K562 (cell line): ENCODE results near the gene SLC38A1. TPM values are rescaled to one million over a fixed set of nuclear protein-coding genes. Genes with fewer than 3 reads are reported as not detected.

Experiments
- ATAC-seq: fragments of 200-7000 bp; cut with Tn5 transposase; 3 replicates; pipeline ENCODE4 v1.9.1; 2020; ENCODE audit warnings: moderate library complexity
- BruUV-seq: library from RNA; stranded (reverse); fragments of 400-500 nt; replicated peaks from 2 replicates; lab custom pipeline; 2021; lab: Mats Ljungman, UMichigan
- CTCF ChIA-PET: fragments of 300-600 bp; formaldehyde crosslinking; extraction: SDS; loops from one replicate; lab custom pipeline; 2021; ENCODE audit warnings: low intra/inter-chr PET ratio; lab: Yijun Ruan, JAX
- POLR2A ChIA-PET: fragments of 300-600, 350-650 bp; sonication (Branson Sonifier 250); formaldehyde crosslinking; extraction: SDS; loops from one replicate; lab custom pipeline; 2021; ENCODE audit warnings: antibody characterized with exemption, inconsistent platforms; lab: Yijun Ruan, JAX
- DNase-seq, 4 experiments: peaks; one replicate each; pipeline versions ENCODE4 v3.0.0 to v3.0.0-alpha.2; 2011 to 2018; ENCODE audit warnings: low spot score in 3 of 4, mixed read lengths in 3 of 4; ENCODE audit errors: extremely low read depth in 1 of 4
- FAIRE-seq: peaks from 2 replicates; lab custom pipeline; 2011; peaks lifted over from hg19 to GRCh38; lab: Jason Lieb, UNC
- H2AFZ ChIP-seq: 2 replicates; pipeline ENCODE4 v1.6.0; 2011; ENCODE audit warnings: low read depth, low read length, control low read depth, inconsistent platforms
- H3K27ac ChIP-seq: fragments of 200-600 bp; 3 replicates; pipeline ENCODE4 v1.8.0; 2011; ENCODE audit warnings: low read depth, mild to moderate bottlenecking, control low read depth, inconsistent platforms, low read length, moderate library complexity, mixed read lengths; ENCODE audit errors: extremely low read depth
- H3K27me3 ChIP-seq, 2 experiments: fragments of 300-600 bp in 1 of 2; 2 replicates in 1 of 2; 3 replicates in 1 of 2; pipeline versions ENCODE4 v1.6.0 to v1.8.0; 2011; ENCODE audit warnings: inconsistent platforms in 2 of 2, low read length in 2 of 2, mild to moderate bottlenecking in 1 of 2, mixed read lengths in 1 of 2, moderate library complexity in 1 of 2; ENCODE audit not compliant: control insufficient read depth in 2 of 2, insufficient read depth in 2 of 2
- H3K36me3 ChIP-seq: fragments of 300-600 bp; 3 replicates; pipeline ENCODE4 v1.8.0; 2011; ENCODE audit warnings: mild to moderate bottlenecking, low read length, inconsistent platforms; ENCODE audit not compliant: control insufficient read depth, insufficient read depth
- H3K4me1 ChIP-seq, 2 experiments: fragments of 200-600 bp in 1 of 2; replicated peaks in 1 of 2; 2 replicates in 1 of 2; 3 replicates in 1 of 2; pipeline versions ENCODE4 v1.5.1 to v1.8.0; 2011; ENCODE audit warnings: inconsistent platforms in 2 of 2, low read length in 2 of 2, mild to moderate bottlenecking in 1 of 2, mixed read lengths in 1 of 2, moderate library complexity in 1 of 2; ENCODE audit not compliant: control insufficient read depth in 2 of 2, insufficient read depth in 2 of 2
- H3K4me2 ChIP-seq: 2 replicates; pipeline ENCODE4 v1.6.1; 2011; ENCODE audit warnings: low read length, control low read depth, inconsistent platforms, mixed read lengths; ENCODE audit not compliant: insufficient read depth
- H3K4me3 ChIP-seq: fragments of 200-600 bp; sonication (generic), shearing (Covaris generic); 2 replicates; pipeline ENCODE4 v1.5.1; 2016; ENCODE audit warnings: control low read depth, inconsistent platforms
- H3K79me2 ChIP-seq: fragments of 200-600 bp; 3 replicates; pipeline ENCODE4 v1.8.0; 2011; ENCODE audit warnings: low read length, inconsistent platforms; ENCODE audit not compliant: control insufficient read depth, insufficient read depth
- H3K9ac ChIP-seq, 2 experiments: 2 replicates each; pipeline versions ENCODE4 v1.6.0 to v1.6.1; 2011; ENCODE audit warnings: low read depth in 2 of 2, low read length in 2 of 2, control low read depth in 1 of 2, inconsistent platforms in 1 of 2, mild to moderate bottlenecking in 1 of 2, mixed read lengths in 1 of 2; ENCODE audit not compliant: insufficient read depth in 1 of 2
- H3K9me1 ChIP-seq: one replicate; pipeline ENCODE4 v1.6.0; 2011; ENCODE audit warnings: inconsistent platforms, mild to moderate bottlenecking, low read length, moderate library complexity; ENCODE audit not compliant: control insufficient read depth, insufficient read depth
- H3K9me3 ChIP-seq: replicated peaks from 2 replicates; pipeline ENCODE4 v1.5.1; 2011; ENCODE audit warnings: low read depth, low read length, inconsistent platforms; ENCODE audit not compliant: control insufficient read depth, insufficient read depth
- H4K20me1 ChIP-seq: replicated peaks from 2 replicates; pipeline ENCODE4 v1.6.1; 2011; ENCODE audit warnings: low read length, inconsistent platforms, mixed read lengths; ENCODE audit not compliant: control insufficient read depth, insufficient read depth
- CEBPB ChIP-seq: fragments of 450-650 bp; IDR thresholded peaks from 2 replicates; pipeline ENCODE4 v1.6.1; 2016; ENCODE audit warnings: missing genetic modification characterization, missing compliant biosample characterization
- CEBPG ChIP-seq, 3 experiments: fragments of 200-800 bp in 1 of 3; sonication (Bioruptor generic) in 1 of 3; sonication (generic) in 1 of 3; formaldehyde crosslinking in 1 of 3; IDR thresholded peaks in 2 of 3; conservative IDR thresholded peaks in 1 of 3; 2 replicates each; pipeline versions ENCODE4 v1.6.1 to v1.8.0; 2016 to 2022; ENCODE audit warnings: missing compliant biosample characterization in 2 of 3, missing genetic modification characterization in 2 of 3, mild to moderate bottlenecking in 1 of 3, missing genetic modification reagents in 1 of 3
- E2F4 ChIP-seq: sonication (generic); formaldehyde crosslinking; IDR thresholded peaks from 2 replicates; pipeline ENCODE4 v1.8.0; 2022; ENCODE audit warnings: mild to moderate bottlenecking, low read depth, missing genetic modification reagents
- ELK3 ChIP-seq: fragments of 450-650 bp; formaldehyde crosslinking; IDR thresholded peaks from 2 replicates; pipeline ENCODE4 v1.4.0; 2020; ENCODE audit warnings: mild to moderate bottlenecking
- GABPB2 ChIP-seq: fragments of 250-450 bp; sonication (Bioruptor Pico); conservative IDR thresholded peaks from 2 replicates; pipeline ENCODE4 v1.5.1; 2021; ENCODE audit warnings: mild to moderate bottlenecking
- GATAD2A ChIP-seq: fragments of 450-650 bp; IDR thresholded peaks from 2 replicates; pipeline ENCODE4 v1.6.1; 2017
- HNRNPK ChIP-seq: fragments of 200-400 bp; formaldehyde crosslinking; IDR thresholded peaks from one replicate; pipeline ENCODE4 v1.6.1; 2018; ENCODE audit warnings: mild to moderate bottlenecking, low read depth, low read length; ENCODE audit not compliant: poor library complexity, severe bottlenecking
- POLR2G ChIP-seq: fragments of 200-400 bp; formaldehyde crosslinking; IDR thresholded peaks from 2 replicates; pipeline ENCODE4 v1.6.1; 2017; ENCODE audit warnings: low read depth, mild to moderate bottlenecking, antibody characterized with exemption, low read length, moderate library complexity
- POLR2H ChIP-seq: IDR thresholded peaks from 2 replicates; pipeline ENCODE4 v1.6.1; 2016; ENCODE audit warnings: missing genetic modification characterization, low read depth, mild to moderate bottlenecking, control low read depth, missing compliant biosample characterization, moderate library complexity
- RBFOX2 ChIP-seq: fragments of 200-400 bp; formaldehyde crosslinking; IDR thresholded peaks from 2 replicates; pipeline ENCODE4 v1.6.1; 2017; ENCODE audit warnings: low read depth, mild to moderate bottlenecking, low read length, moderate library complexity
- RFX1 ChIP-seq: fragments of 450-650 bp; IDR thresholded peaks from 2 replicates; pipeline ENCODE4 v1.6.1; 2016; ENCODE audit warnings: mild to moderate bottlenecking, moderate library complexity
- RFX5 ChIP-seq: IDR thresholded peaks from 2 replicates; pipeline ENCODE4 v1.6.1; 2011; ENCODE audit warnings: low read depth, mild to moderate bottlenecking, improper control_type of control experiment, low read length
- SMAD4 ChIP-seq: fragments of 250-450 bp; sonication (Bioruptor Pico); conservative IDR thresholded peaks from 2 replicates; pipeline ENCODE4 v1.8.0; 2021; ENCODE audit warnings: inconsistent platforms, mild to moderate bottlenecking, moderate library complexity
- SPI1 ChIP-seq: IDR thresholded peaks from 2 replicates; pipeline ENCODE4 v1.6.1; 2011; ENCODE audit warnings: low read depth, low read length, control low read depth, borderline replicate concordance
- TCF7 ChIP-seq: sonication (generic); IDR thresholded peaks from 2 replicates; pipeline ENCODE4 v1.6.1; 2016; ENCODE audit warnings: antibody characterized with exemption, borderline replicate concordance
- WGBS: fragments of 100-300 bp; shearing (Covaris generic); methylation state at CpG from one replicate; pipeline ENCODE4 v1.1.6; 2016; ENCODE audit warnings: low coverage, mixed read lengths; ENCODE audit not compliant: insufficient coverage; ENCODE audit errors: missing lambda C conversion rate; 5-methylcytosine and 5-hydroxymethylcytosine counted together
- in situ Hi-C: fragments of 300-500 bp; cut with MboI; formaldehyde crosslinking; loops from 4 replicates; pipeline ENCODE4 v1.15.0; 2018; ENCODE audit warnings: inconsistent platforms, mixed read lengths
- intact Hi-C: fragments of 100-400 bp; cut with micrococcal nuclease; formaldehyde crosslinking; loops from 2 replicates; pipeline ENCODE4 v1.14.2; 2022
- polyA plus RNA-seq, 8 experiments: library from polyadenylated mRNA; depleted of rRNA in 4 of 8; stranded (reverse) in 5 of 8; unstranded in 3 of 8; fragments of >200 nt; fragmentation: Nextera tagmentation in 2 of 8; fragmentation: Illumina TruSeq in 1 of 8; extraction: Ambion mirVana in 2 of 8; extraction: Trizol in 1 of 8; gene quantifications; 2 replicates each; pipeline versions ENCODE4 v1.2.1 to v1.2.3, GENCODE V29; 2011 to 2014; ENCODE audit warnings: inconsistent platforms in 1 of 8, missing spikeins in 1 of 8
- total RNA-seq, 7 experiments: library from RNA; depleted of rRNA in 6 of 7; stranded (reverse); fragments of >200 nt in 6 of 7; fragmentation: Illumina TruSeq in 2 of 7; extraction: Trizol in 2 of 7; gene quantifications; 2 replicates each; pipeline versions ENCODE4 v1.2.1 to v1.2.3, GENCODE V29; 2011 to 2021; ENCODE audit warnings: low replicate concordance in 1 of 7
- TF ChIP-seq, protein P1 (sequence below), 2 experiments: fragments of 200-800 bp in 1 of 2; sonication (Bioruptor generic) in 1 of 2; sonication (generic) in 1 of 2; formaldehyde crosslinking in 1 of 2; IDR thresholded peaks in 1 of 2; conservative IDR thresholded peaks in 1 of 2; 2 replicates each; pipeline versions ENCODE4 v1.5.0 to v1.6.1; 2016 to 2020; ENCODE audit warnings: missing compliant biosample characterization in 1 of 2, missing genetic modification characterization in 1 of 2, missing genetic modification reagents in 1 of 2
- TF ChIP-seq, protein P2 (sequence below), 2 experiments: fragments of 450-650 bp in 1 of 2; sonication (generic) in 1 of 2; formaldehyde crosslinking in 1 of 2; IDR thresholded peaks in 1 of 2; conservative IDR thresholded peaks in 1 of 2; 2 replicates each; pipeline versions ENCODE4 v1.6.1 to v1.8.1; 2016 to 2023; ENCODE audit warnings: mild to moderate bottlenecking in 2 of 2, moderate library complexity in 2 of 2, inconsistent platforms in 1 of 2, missing genetic modification reagents in 1 of 2

Gene SLC38A1
- total and polyA plus RNA-seq, 9 of the 15 experiments (the other 6 are each of a cell fraction or from before 2014, with no cell fraction given): 51.9 to 112 (median 75.0) TPM

DNA sequence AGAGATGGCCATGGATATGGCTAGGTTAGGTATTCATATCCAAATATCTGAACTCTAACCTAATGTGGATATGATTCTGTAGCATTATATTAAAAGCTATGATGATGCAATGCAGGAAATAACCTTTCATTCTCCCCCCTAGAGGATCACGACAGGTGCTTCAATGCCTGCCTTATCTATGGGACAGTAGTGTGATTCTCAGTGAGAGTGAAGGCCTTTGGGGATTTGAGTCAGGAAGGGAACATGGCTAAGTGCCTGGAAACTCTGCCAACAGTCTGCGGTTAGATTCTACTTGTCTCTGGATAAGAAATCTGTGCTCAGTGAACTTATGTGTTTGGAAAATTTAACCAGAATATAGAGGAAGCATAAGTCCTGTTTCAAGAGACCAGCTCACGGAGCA is 81.8 kb downstream of the SLC38A1 start:
- BruUV-seq: no TSS peak
- no peak overlapping the region for H3K27ac ChIP-seq
- POLR2A ChIA-PET: interaction anchor here (1.1 kb wide), 1 partner anchor 10 kb away, joined by 3 read pairs; no protein-coding TSS in a partner anchor
- no peak overlapping the region for H2AFZ ChIP-seq
- peak; percentile 40 for ATAC-seq
- intact Hi-C loops (no loop called here), in situ Hi-C loops (no loop called here)
- H3K36me3 ChIP-seq: peaks cover 22% of the 10 kb centered on the region; the same call in 2 of the 3 replicates
- no peaks in the 10 kb centered on the region for H4K20me1 ChIP-seq
- H3K9me3 ChIP-seq: no peaks in the 10 kb centered on the region; the same call in 1 of the 2 replicates
- no peaks in the 10 kb centered on the region for H3K4me1 ChIP-seq
- no peak overlapping the region for H3K4me2 ChIP-seq
- FAIRE-seq: no peak
- no peak overlapping the region for H3K9ac ChIP-seq
- WGBS: 78% methylated on average over 3 of the region's 3 CpGs
- DNase-seq: no peak
- H3K9me1 ChIP-seq: no peaks in the 10 kb centered on the region
- no peaks in the 10 kb centered on the region for H3K27me3 ChIP-seq
- H3K4me3 ChIP-seq: no peak overlapping the region
- CTCF ChIA-PET: no interaction called here
- H3K79me2 ChIP-seq: no peaks in the 10 kb centered on the region
- TF ChIP-seq, protein P1, sequence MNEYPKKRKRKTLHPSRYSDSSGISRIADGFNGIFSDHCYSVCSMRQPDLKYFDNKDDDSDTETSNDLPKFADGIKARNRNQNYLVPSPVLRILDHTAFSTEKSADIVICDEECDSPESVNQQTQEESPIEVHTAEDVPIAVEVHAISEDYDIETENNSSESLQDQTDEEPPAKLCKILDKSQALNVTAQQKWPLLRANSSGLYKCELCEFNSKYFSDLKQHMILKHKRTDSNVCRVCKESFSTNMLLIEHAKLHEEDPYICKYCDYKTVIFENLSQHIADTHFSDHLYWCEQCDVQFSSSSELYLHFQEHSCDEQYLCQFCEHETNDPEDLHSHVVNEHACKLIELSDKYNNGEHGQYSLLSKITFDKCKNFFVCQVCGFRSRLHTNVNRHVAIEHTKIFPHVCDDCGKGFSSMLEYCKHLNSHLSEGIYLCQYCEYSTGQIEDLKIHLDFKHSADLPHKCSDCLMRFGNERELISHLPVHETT (CRISPR knock-in tag; conservative IDR thresholded peaks at IDR 0.05 in 1 of 2, IDR thresholded peaks at IDR 0.05 in 1 of 2): no peak
- TF ChIP-seq GATAD2A (no peak), GABPB2 (CRISPR knock-in tag) (no peak), POLR2H (no peak), TCF7 (no peak), CEBPG (CRISPR knock-in tag; IDR thresholded peaks at IDR 0.05) (no peak), CEBPG (tag; conservative IDR thresholded peaks at IDR 0.05 in 1 of 2, IDR thresholded peaks at IDR 0.05 in 1 of 2) (0 out of 4 replicates have a peak, but pooled peaks of 1 of the 2 experiments have one; percentile 64), CEBPB (tag) (peak; percentile 36), E2F4 (CRISPR knock-in tag) (no peak), RFX5 (no peak), RFX1 (no peak), SPI1 (no peak), ELK3 (CRISPR knock-in tag) (no peak), POLR2G (0 out of 2 replicates have a peak, but pooled peaks have one; percentile 37), SMAD4 (CRISPR knock-in tag) (no peak), HNRNPK (no peak), RBFOX2 (no peak)
- TF ChIP-seq, protein P2, sequence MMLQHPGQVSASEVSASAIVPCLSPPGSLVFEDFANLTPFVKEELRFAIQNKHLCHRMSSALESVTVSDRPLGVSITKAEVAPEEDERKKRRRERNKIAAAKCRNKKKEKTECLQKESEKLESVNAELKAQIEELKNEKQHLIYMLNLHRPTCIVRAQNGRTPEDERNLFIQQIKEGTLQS (IDR thresholded peaks at IDR 0.05): peak; percentile 78
- TF ChIP-seq, protein P2 (CRISPR knock-in tag; conservative IDR thresholded peaks at IDR 0.05): no peak
